GM18861 (cell line): Measurements from ENCODE around the gene CTBP2.

ENCODE experiments used
- ATAC-seq: cut with Tn5 transposase; IDR thresholded peaks from one replicate; pipeline ENCODE4 v1.9.1; 2021; ENCODE audit not compliant: unreplicated experiment

The CTBP2 gene

GRCh38 chr10:125125951-125126735, 34.2 kb downstream of the CTBP2 start:
- ATAC-seq: no peak

- no peak for ATAC-seq
Observed at GRCh38 chr10:125124907-125125306, 35.5 kb downstream of the CTBP2 start.

- ATAC-seq: no peak
Observed at GRCh38 chr10:125124115-125124487, 36.3 kb downstream of the CTBP2 start.

GRCh38 chr10:125123476-125124114, 36.8 kb downstream of the CTBP2 start:
- no peak for ATAC-seq

GRCh38 chr10:125122566-125122965, 37.8 kb downstream of the CTBP2 start:
- no peak for ATAC-seq

- ATAC-seq: no peak
Observed at GRCh38 chr10:125121003-125121402, 39.4 kb downstream of the CTBP2 start.

GRCh38 chr10:125120053-125120710, 40.2 kb downstream of the CTBP2 start:
- no peak for ATAC-seq

- ATAC-seq: no peak
Observed at GRCh38 chr10:125118701-125119100, 41.7 kb downstream of the CTBP2 start.

- no peak for ATAC-seq
Observed at GRCh38 chr10:125118011-125118611, 42.3 kb downstream of the CTBP2 start.

- ATAC-seq: no peak
Observed at GRCh38 chr10:125116652-125117310, 43.6 kb downstream of the CTBP2 start.

GRCh38 chr10:125116041-125116649, 44.2 kb downstream of the CTBP2 start:
- ATAC-seq: no peak

GRCh38 chr10:125115409-125115808, 45.0 kb downstream of the CTBP2 start:
- ATAC-seq: no peak

GRCh38 chr10:125114761-125115391, 45.5 kb downstream of the CTBP2 start:
- no peak for ATAC-seq

GRCh38 chr10:125113691-125114371, 46.5 kb downstream of the CTBP2 start:
- ATAC-seq: no peak

- no peak for ATAC-seq
Observed at GRCh38 chr10:125112697-125113494, 47.5 kb downstream of the CTBP2 start.

GRCh38 chr10:125111118-125111727, 49.1 kb downstream of the CTBP2 start:
- no peak for ATAC-seq

- ATAC-seq: no peak
Observed at GRCh38 chr10:125107965-125108580, 52.3 kb downstream of the CTBP2 start.
